Measurements from ENCODE around the gene ACKR2.

GRCh38 chr3:42838571-42838970 is 29.3 kb downstream of the ACKR2 start:
- TF ChIP-seq CTCF (IDR thresholded peaks at IDR 0.05) (no peak), EP300 (IDR thresholded peaks at IDR 0.05) (no peak)

All from suprapubic skin (tissue), 3 donors.